PC-9 (cell line): ENCODE results near the gene INSR. TPM values are rescaled to one million over a fixed set of nuclear protein-coding genes. Genes with fewer than 3 reads are reported as not detected.

ENCODE experiments used
- BruUV-seq: library from RNA; stranded (reverse); fragments of 400-500 nt; replicated peaks from 2 replicates; lab custom pipeline; 2021; lab: Mats Ljungman, UMichigan
- CTCF ChIA-PET: fragments of 300-600 bp; sonication (Branson Sonifier 250); formaldehyde crosslinking; loops from one replicate; lab custom pipeline; 2022; ENCODE audit warnings: antibody characterized with exemption; lab: Charles Lee
- POLR2A ChIA-PET: fragments of 300-600 bp; sonication (Branson Sonifier 250); formaldehyde crosslinking; loops from one replicate; lab custom pipeline; 2022; ENCODE audit warnings: antibody characterized with exemption; ENCODE audit not compliant: unreplicated experiment; lab: Charles Lee
- DNase-seq, 2 experiments: peaks; one replicate each; pipeline versions ENCODE4 v3.0.0 to v3.0.0-alpha.2; 2015 to 2022; ENCODE audit warnings: mixed read lengths in 1 of 2
- H2AFZ ChIP-seq: fragments of 200-600 bp; sonication (generic); 2 replicates; pipeline ENCODE4 v1.8.1; 2017; ENCODE audit warnings: antibody characterized with exemption
- H3F3A ChIP-seq: fragments of 200-600 bp; sonication (generic); 2 replicates; pipeline ENCODE4 v1.8.1; 2017; ENCODE audit warnings: antibody characterized with exemption, mild to moderate bottlenecking, low read depth; ENCODE audit not compliant: insufficient read depth
- H3K27ac ChIP-seq: fragments of 200-600 bp; sonication (generic); 2 replicates; pipeline ENCODE4 v1.6.1; 2016; ENCODE audit warnings: mixed run types
- H3K27me3 ChIP-seq: fragments of 200-600 bp; sonication (generic); 2 replicates; pipeline ENCODE4 v1.6.1; 2016; ENCODE audit warnings: low read depth, mixed run types; ENCODE audit not compliant: insufficient read depth
- H3K36me3 ChIP-seq: fragments of 200-600 bp; sonication (generic); 2 replicates; pipeline ENCODE4 v1.6.1; 2016; ENCODE audit warnings: low read depth, mixed run types
- H3K4me1 ChIP-seq: fragments of 200-600 bp; sonication (generic); replicated peaks from 2 replicates; pipeline ENCODE4 v1.6.1; 2016; ENCODE audit warnings: mixed run types; ENCODE audit not compliant: insufficient read depth
- H3K4me2 ChIP-seq: fragments of 200-600 bp; sonication (generic); 2 replicates; pipeline ENCODE4 v1.6.1; 2017; ENCODE audit warnings: mixed run types
- H3K4me3 ChIP-seq: fragments of 200-600 bp; sonication (generic); 2 replicates; pipeline ENCODE4 v1.6.1; 2016; ENCODE audit warnings: mixed run types
- H3K79me2 ChIP-seq: fragments of 200-600 bp; sonication (generic); 2 replicates; pipeline ENCODE4 v1.6.1; 2017; ENCODE audit warnings: low read depth, mixed run types
- H3K9me2 ChIP-seq: fragments of 200-600 bp; sonication (generic); 2 replicates; pipeline ENCODE4 v1.8.1; 2017; ENCODE audit warnings: mild to moderate bottlenecking; ENCODE audit not compliant: insufficient read depth
- H3K9me3 ChIP-seq: fragments of 200-600 bp; sonication (generic); 2 replicates; pipeline ENCODE4 v1.8.1; 2016; ENCODE audit warnings: low read depth; ENCODE audit not compliant: insufficient read depth
- H4K20me1 ChIP-seq: fragments of 200-600 bp; sonication (generic); 2 replicates; pipeline ENCODE4 v1.8.1; 2017; ENCODE audit not compliant: insufficient read depth
- EZH2 ChIP-seq: fragments of 200-600 bp; sonication (generic); IDR thresholded peaks from 2 replicates; pipeline ENCODE4 v1.8.0; 2017; ENCODE audit warnings: antibody characterized with exemption, low read depth
- intact Hi-C: fragments of 100-400 bp; cut with micrococcal nuclease; formaldehyde crosslinking; loops from one replicate; pipeline ENCODE4 v1.10.0; 2022; ENCODE audit not compliant: unreplicated experiment
- total RNA-seq: library from RNA; stranded (reverse); gene quantifications from 2 replicates; pipeline ENCODE4 v1.2.3, GENCODE V29; 2021
- TF ChIP-seq, protein P1 (sequence below): fragments of 200-600 bp; sonication (generic); conservative IDR thresholded peaks from 2 replicates; pipeline ENCODE4 v1.6.1; 2017; ENCODE audit warnings: mixed run types, antibody characterized with exemption, mild to moderate bottlenecking, moderate library complexity

The INSR gene
- total RNA-seq, 1 experiment from 2014 or later: 9.3 TPM

DNA sequence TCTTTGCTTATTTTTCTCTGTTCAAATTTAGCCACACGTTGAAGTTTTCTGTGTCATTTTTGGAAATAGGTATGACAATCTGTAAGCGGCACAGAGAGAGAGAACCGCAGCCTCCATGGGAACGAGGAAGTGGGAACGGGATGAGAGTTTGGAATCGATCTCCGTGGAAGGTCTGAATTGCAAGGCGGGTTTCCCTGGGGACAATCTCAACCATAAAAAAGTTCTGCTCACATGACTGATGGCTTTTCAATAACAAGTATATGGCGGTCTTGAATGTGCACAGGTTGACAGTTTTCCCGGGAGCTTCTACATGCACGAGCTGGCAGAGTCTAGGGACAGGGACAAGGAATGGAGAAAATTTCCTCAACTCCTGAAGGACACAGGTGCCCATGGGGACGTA, 90.9 kb downstream of the INSR start:
- no peaks in the 10 kb centered on the region for H3K79me2 ChIP-seq
- H3K9me3 ChIP-seq: no peaks in the 10 kb centered on the region
- no peak for DNase-seq
- H2AFZ ChIP-seq: no peak overlapping the region
- H3K27me3 ChIP-seq: no peaks in the 10 kb centered on the region
- no peak overlapping the region for H3K4me2 ChIP-seq
- TF ChIP-seq, protein P1, sequence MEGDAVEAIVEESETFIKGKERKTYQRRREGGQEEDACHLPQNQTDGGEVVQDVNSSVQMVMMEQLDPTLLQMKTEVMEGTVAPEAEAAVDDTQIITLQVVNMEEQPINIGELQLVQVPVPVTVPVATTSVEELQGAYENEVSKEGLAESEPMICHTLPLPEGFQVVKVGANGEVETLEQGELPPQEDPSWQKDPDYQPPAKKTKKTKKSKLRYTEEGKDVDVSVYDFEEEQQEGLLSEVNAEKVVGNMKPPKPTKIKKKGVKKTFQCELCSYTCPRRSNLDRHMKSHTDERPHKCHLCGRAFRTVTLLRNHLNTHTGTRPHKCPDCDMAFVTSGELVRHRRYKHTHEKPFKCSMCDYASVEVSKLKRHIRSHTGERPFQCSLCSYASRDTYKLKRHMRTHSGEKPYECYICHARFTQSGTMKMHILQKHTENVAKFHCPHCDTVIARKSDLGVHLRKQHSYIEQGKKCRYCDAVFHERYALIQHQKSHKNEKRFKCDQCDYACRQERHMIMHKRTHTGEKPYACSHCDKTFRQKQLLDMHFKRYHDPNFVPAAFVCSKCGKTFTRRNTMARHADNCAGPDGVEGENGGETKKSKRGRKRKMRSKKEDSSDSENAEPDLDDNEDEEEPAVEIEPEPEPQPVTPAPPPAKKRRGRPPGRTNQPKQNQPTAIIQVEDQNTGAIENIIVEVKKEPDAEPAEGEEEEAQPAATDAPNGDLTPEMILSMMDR: no peak
- no peak for TF ChIP-seq EZH2
- H4K20me1 ChIP-seq: no peaks in the 10 kb centered on the region
- ChIA-PET CTCF (no interaction called here), POLR2A (no interaction called here)
- H3K27ac ChIP-seq: no peak overlapping the region
- no peak overlapping the region for H3K4me3 ChIP-seq
- BruUV-seq: no TSS peak
- no peaks in the 10 kb centered on the region; the same call in 1 of the 2 replicates for H3F3A ChIP-seq
- no peaks in the 10 kb centered on the region for H3K36me3 ChIP-seq
- no peaks in the 10 kb centered on the region for H3K9me2 ChIP-seq
- 0 out of 2 replicates have a peak, but pooled peaks cover 3% of the 10 kb centered on the region for H3K4me1 ChIP-seq
- intact Hi-C loops: no loop called here

DNA sequence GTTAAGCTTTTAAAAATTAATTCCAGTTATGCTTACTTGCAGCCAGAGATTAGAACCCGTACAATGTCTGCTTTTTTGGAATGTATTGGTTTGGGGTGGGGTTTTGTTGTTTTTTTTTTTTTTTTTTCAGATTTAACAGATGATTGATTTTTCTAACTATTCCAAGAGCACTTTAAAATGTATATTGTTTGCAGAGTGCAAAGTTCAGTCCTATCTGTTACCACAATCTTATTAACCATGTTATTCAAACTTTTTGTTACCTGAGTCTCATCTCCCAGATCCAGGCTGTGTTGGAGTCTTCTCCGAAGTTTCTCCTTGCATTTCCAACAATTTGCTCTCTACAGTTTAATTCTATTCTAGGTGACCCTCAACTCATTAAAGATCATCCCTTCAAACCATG, 91.3 kb downstream of the INSR start:
- Histone ChIP-seq H3K27me3 (no peaks in the 10 kb centered on the region), H3K9me2 (no peaks in the 10 kb centered on the region), H3K79me2 (no peaks in the 10 kb centered on the region), H3K4me3 (no peak overlapping the region), H3F3A (no peaks in the 10 kb centered on the region; the same call in 1 of the 2 replicates), H3K36me3 (no peaks in the 10 kb centered on the region), H3K4me1 (0 out of 2 replicates have a peak, but pooled peaks cover 3% of the 10 kb centered on the region), H2AFZ (no peak overlapping the region), H4K20me1 (no peaks in the 10 kb centered on the region), H3K27ac (no peak overlapping the region), H3K9me3 (no peaks in the 10 kb centered on the region), H3K4me2 (no peak overlapping the region)
- BruUV-seq: no TSS peak
- intact Hi-C loops: no loop called here
- no peak for DNase-seq
- POLR2A ChIA-PET: no interaction called here
- CTCF ChIA-PET: no interaction called here
- TF ChIP-seq EZH2: no peak
- TF ChIP-seq, protein P1: no peak

DNA sequence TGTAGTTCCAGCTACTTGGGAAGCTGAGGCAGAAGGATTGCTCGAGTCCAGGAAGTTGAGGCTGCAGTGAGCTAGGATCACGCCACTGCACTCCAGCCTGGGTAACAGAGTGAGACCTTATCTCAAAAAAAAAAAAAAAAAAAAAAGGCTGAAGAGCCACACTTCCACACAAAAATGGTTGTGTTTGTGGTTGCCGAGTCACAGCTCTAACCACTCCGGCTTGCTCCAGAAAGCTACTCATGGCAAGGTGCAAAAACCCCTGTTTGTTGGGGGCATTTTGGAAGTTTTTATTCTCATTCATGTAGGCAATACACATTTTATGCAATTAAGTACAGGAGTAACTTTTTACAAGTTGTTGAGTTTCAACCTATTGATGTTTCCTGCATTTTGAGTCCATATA, 93.5 kb downstream of the INSR start:
- BruUV-seq: no TSS peak
- POLR2A ChIA-PET: no interaction called here
- Histone ChIP-seq H3K27me3 (no peaks in the 10 kb centered on the region), H4K20me1 (no peaks in the 10 kb centered on the region), H3K4me2 (no peak overlapping the region), H3K4me3 (no peak overlapping the region), H2AFZ (no peak overlapping the region), H3K36me3 (no peaks in the 10 kb centered on the region), H3K9me2 (no peaks in the 10 kb centered on the region), H3F3A (no peaks in the 10 kb centered on the region; the same call in 1 of the 2 replicates), H3K4me1 (0 out of 2 replicates have a peak, but pooled peaks cover 3% of the 10 kb centered on the region), H3K9me3 (no peaks in the 10 kb centered on the region), H3K79me2 (no peaks in the 10 kb centered on the region), H3K27ac (no peak overlapping the region)
- CTCF ChIA-PET: no interaction called here
- TF ChIP-seq EZH2: no peak
- TF ChIP-seq, protein P1: no peak
- no peak for DNase-seq
- intact Hi-C loops: no loop called here
